Erythroblast (primary cell): Measurements from ENCODE around the gene CEACAM21.

Experiments used
- GATA1 ChIP-seq: IDR thresholded peaks from 2 replicates; pipeline ENCODE4 v1.6.1; 2011; ENCODE audit warnings: low read depth, mild to moderate bottlenecking, control low read depth, low read length, moderate library complexity
- POLR2A ChIP-seq: IDR thresholded peaks from 2 replicates; pipeline ENCODE4 v1.6.1; 2011; ENCODE audit warnings: mild to moderate bottlenecking, low read length

DNA sequence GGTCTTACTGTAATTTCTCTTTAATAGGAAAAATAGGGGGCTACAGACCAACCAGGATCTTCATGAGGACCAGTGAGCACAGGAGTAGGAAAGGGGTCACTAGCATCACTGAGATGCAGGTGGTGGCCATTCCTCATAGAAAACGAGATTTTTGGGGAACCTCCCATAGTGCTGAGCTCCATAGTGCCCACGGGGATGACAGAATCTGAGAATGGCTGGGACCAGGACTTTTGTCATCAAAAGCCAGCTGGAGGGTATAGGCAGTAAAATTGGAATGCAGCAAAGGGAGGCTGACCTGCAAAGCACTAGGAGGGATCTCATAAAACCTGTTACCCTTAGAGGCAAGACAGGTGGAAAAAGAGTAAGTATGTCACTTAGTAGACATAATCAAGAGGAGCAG lies 28.4 kb upstream of the CEACAM21 start:
- TF ChIP-seq POLR2A (no peak), GATA1 (no peak)
